Keratinocyte (primary cell): ENCODE results near the gene TARS2. TPM values are rescaled to one million over a fixed set of nuclear protein-coding genes. Genes with fewer than 3 reads are reported as not detected.

Experiments
- DNase-seq: peaks from one replicate; pipeline ENCODE4 v3.0.0-alpha.2; 2011; ENCODE audit warnings: low read depth, missing footprints, low spot score
- FAIRE-seq: peaks from 2 replicates; lab custom pipeline; 2011; peaks lifted over from hg19 to GRCh38; lab: Jason Lieb, UNC
- H2AFZ ChIP-seq: 2 replicates; pipeline ENCODE4 v1.6.0; 2012; ENCODE audit warnings: low read length, control low read depth, inconsistent platforms; ENCODE audit not compliant: control insufficient read depth
- H3K27ac ChIP-seq: 2 replicates; pipeline ENCODE4 v1.5.1; 2011; ENCODE audit warnings: low read length; ENCODE audit not compliant: control insufficient read depth, insufficient read depth
- H3K27me3 ChIP-seq: 3 replicates; pipeline ENCODE4 v1.6.0; 2011; ENCODE audit warnings: low read length; ENCODE audit not compliant: control insufficient read depth, insufficient read depth; ENCODE audit errors: extremely low read depth
- H3K36me3 ChIP-seq, 2 experiments: 2 replicates in 1 of 2; 3 replicates in 1 of 2; pipeline ENCODE4 v1.5.1; 2011; ENCODE audit warnings: low read length in 2 of 2, mild to moderate bottlenecking in 1 of 2; ENCODE audit not compliant: control insufficient read depth in 2 of 2, insufficient read depth in 2 of 2; ENCODE audit errors: extremely low read depth in 1 of 2
- H3K4me1 ChIP-seq: 3 replicates; pipeline ENCODE4 v1.5.1; 2011; ENCODE audit warnings: low read length; ENCODE audit not compliant: control insufficient read depth, insufficient read depth; ENCODE audit errors: extremely low read depth
- H3K4me2 ChIP-seq: 3 replicates; pipeline ENCODE4 v1.6.0; 2011; ENCODE audit warnings: low read depth, low read length; ENCODE audit not compliant: control insufficient read depth, insufficient read depth; ENCODE audit errors: extremely low read depth
- H3K4me3 ChIP-seq, 3 experiments: fragments of 200-600 bp in 1 of 3; sonication (generic) in 1 of 3; 2 replicates in 2 of 3; 3 replicates in 1 of 3; pipeline ENCODE4 v1.5.1; 2011 to 2016; ENCODE audit warnings: low read length in 3 of 3, mild to moderate bottlenecking in 3 of 3, control low read depth in 2 of 3, inconsistent platforms in 1 of 3, low read depth in 1 of 3, mixed read lengths in 1 of 3, mixed run types in 1 of 3, moderate library complexity in 1 of 3; ENCODE audit not compliant: control insufficient read depth in 2 of 3, insufficient read depth in 2 of 3; ENCODE audit errors: extremely low read depth in 1 of 3
- H3K79me2 ChIP-seq: 2 replicates; pipeline ENCODE4 v1.6.0; 2012; ENCODE audit warnings: low read length; ENCODE audit not compliant: control insufficient read depth, insufficient read depth
- H3K9ac ChIP-seq: 3 replicates; pipeline ENCODE4 v1.6.0; 2011; ENCODE audit warnings: low read length; ENCODE audit not compliant: control insufficient read depth, insufficient read depth; ENCODE audit errors: extremely low read depth
- H3K9me1 ChIP-seq: 3 replicates; pipeline ENCODE4 v1.6.0; 2011; ENCODE audit warnings: low read length; ENCODE audit not compliant: control insufficient read depth, insufficient read depth; ENCODE audit errors: extremely low read depth
- H3K9me3 ChIP-seq: 2 replicates; pipeline ENCODE4 v1.5.1; 2012; ENCODE audit warnings: low read depth, low read length; ENCODE audit not compliant: control insufficient read depth
- H4K20me1 ChIP-seq: 3 replicates; pipeline ENCODE4 v1.6.0; 2011; ENCODE audit warnings: low read length; ENCODE audit not compliant: control insufficient read depth, insufficient read depth; ENCODE audit errors: extremely low read depth
- CTCF ChIP-seq, 3 experiments: IDR thresholded peaks in 1 of 3; conservative IDR thresholded peaks in 1 of 3; optimal IDR thresholded peaks in 1 of 3; 2 replicates in 2 of 3; 3 replicates in 1 of 3; pipeline versions ENCODE3 to v1.5.1; 2011; ENCODE audit warnings: low read length in 3 of 3, mild to moderate bottlenecking in 3 of 3, moderate library complexity in 2 of 3, control low read depth in 1 of 3, inconsistent platforms in 1 of 3; ENCODE audit not compliant: insufficient read depth in 2 of 3; ENCODE audit errors: extremely low read depth in 1 of 3
- EZH2 ChIP-seq: IDR thresholded peaks from one replicate; pipeline ENCODE4 v1.6.1; 2012; ENCODE audit warnings: inconsistent platforms, mild to moderate bottlenecking, low read length, moderate library complexity
- dilution Hi-C: fragments of 300-500 bp; cut with MboI; formaldehyde crosslinking; loops from one replicate; pipeline ENCODE4 v1.7.0; 2020; ENCODE audit warnings: low sequenced_read_pairs; ENCODE audit not compliant: extremely low pct_ligation_motif_present
- polyA plus RNA-seq, 5 experiments: library from polyadenylated mRNA; depleted of rRNA in 3 of 5; stranded (reverse) in 3 of 5; stranded (forward) in 1 of 5; unstranded in 1 of 5; fragments of >200 nt; gene quantifications; 1 replicate in 1 of 5; 2 replicates in 3 of 5; 3 replicates in 1 of 5; pipeline versions ENCODE4 v1.2.1 to v1.2.3, GENCODE V29; 2011 to 2012; ENCODE audit warnings: missing spikeins in 2 of 5, low read depth in 1 of 5, low replicate concordance in 1 of 5

Gene TARS2
- polyA plus RNA-seq, 1 donor (not counting 4 experiments of a cell fraction or from before 2014, with no cell fraction given) = 28.4 TPM

- no peak overlapping the region for H2AFZ ChIP-seq
- dilution Hi-C loops = no loop called here
- H3K79me2 ChIP-seq = no peaks in the 10 kb centered on the region
Measured at GRCh38 chr1:150552911-150553289, 65.7 kb downstream of the TARS2 start.

GRCh38 chr1:150553392-150554085, 66.3 kb downstream of the TARS2 start:
- H3K36me3 ChIP-seq = peaks cover 0 to 1% of the 10 kb centered on the region in 2 experiments
- H3K27ac ChIP-seq = no peak overlapping the region

More at GRCh38 chr1:150552911-150553289, 65.7 kb downstream of the TARS2 start:
- FAIRE-seq (no peak), DNase-seq (no peak)
- no peaks in the 10 kb centered on the region for H3K9me3 ChIP-seq
- no peak overlapping the region for H3K4me2 ChIP-seq
- no peak overlapping the region for H3K9ac ChIP-seq
- no peaks in the 10 kb centered on the region for H3K27me3 ChIP-seq
- H3K4me1 ChIP-seq = peaks cover 19% of the 10 kb centered on the region
- H4K20me1 ChIP-seq = no peaks in the 10 kb centered on the region
- no peaks in the 10 kb centered on the region for H3K9me1 ChIP-seq
- no peak overlapping the region for H3K4me3 ChIP-seq
- H3K36me3 ChIP-seq = peaks cover 0 to 1% of the 10 kb centered on the region in 2 experiments
- TF ChIP-seq EZH2 (no peak), CTCF (optimal IDR thresholded peaks at IDR 0.05 in 1 of 3, IDR thresholded peaks at IDR 0.05 in 1 of 3, conservative IDR thresholded peaks at IDR 0.05 in 1 of 3; ENCODE audit: extremely low read depth in 1 of 3, insufficient read depth in 2 of 3, low read length in 3 of 3) (no peak)
- H3K27ac ChIP-seq = no peak overlapping the region

More at GRCh38 chr1:150553392-150554085, 66.3 kb downstream of the TARS2 start:
- Histone ChIP-seq H3K9ac (no peak overlapping the region), H3K9me1 (no peaks in the 10 kb centered on the region), H4K20me1 (no peaks in the 10 kb centered on the region), H3K9me3 (no peaks in the 10 kb centered on the region), H3K4me1 (peaks cover 16% of the 10 kb centered on the region), H3K27me3 (no peaks in the 10 kb centered on the region), H3K79me2 (no peaks in the 10 kb centered on the region), H3K4me3 (no peak overlapping the region), H3K4me2 (no peak overlapping the region), H2AFZ (no peak overlapping the region)
- no peak for DNase-seq
- FAIRE-seq = no peak
- no peak for TF ChIP-seq EZH2
- dilution Hi-C loops = no loop called here
